Measurements from ENCODE around the gene AP1S3.
"Not testable (repeated sequence)": the region's sequence is repeated elsewhere in the genome, so short reads cannot be mapped to it uniquely, and the experiment has no call there.

Gene AP1S3

GRCh38 chr2:223774193-223774592, 63.2 kb downstream of the AP1S3 start:
- Histone ChIP-seq H3K4me3 (ENCODE audit: low read length) (no peak overlapping the region), H3K9me3 (replicated peaks; ENCODE audit: low read length) (no peaks in the 10 kb centered on the region), H3K4me1 (ENCODE audit: control insufficient read depth, insufficient read depth, low read length) (no peaks in the 10 kb centered on the region), H3K36me3 (ENCODE audit: insufficient read depth, low read length) (peaks cover 5% of the 10 kb centered on the region), H3K27me3 (ENCODE audit: control insufficient read depth, insufficient read depth, low read length) (no peaks in the 10 kb centered on the region), H3K4me2 (ENCODE audit: low read length) (no peak overlapping the region), H3K9ac (ENCODE audit: low read depth, low read length) (no peak overlapping the region)

- H3K36me3 ChIP-seq (ENCODE audit: insufficient read depth, low read length) = peaks cover 5% of the 10 kb centered on the region
- H3K9ac ChIP-seq (ENCODE audit: low read depth, low read length) = no peak overlapping the region
- H3K4me3 ChIP-seq (ENCODE audit: low read length) = no peak overlapping the region
- H3K4me1 ChIP-seq (ENCODE audit: control insufficient read depth, insufficient read depth, low read length) = no peaks in the 10 kb centered on the region
- no peak overlapping the region for H3K4me2 ChIP-seq (ENCODE audit: low read length)
- no peaks in the 10 kb centered on the region for H3K27me3 ChIP-seq (ENCODE audit: control insufficient read depth, insufficient read depth, low read length)
- no peaks in the 10 kb centered on the region for H3K9me3 ChIP-seq (replicated peaks; ENCODE audit: low read length)
Measured at GRCh38 chr2:223772363-223772762, 65.0 kb downstream of the AP1S3 start.

- Histone ChIP-seq H3K36me3 (ENCODE audit: insufficient read depth, low read length) (peaks cover 3% of the 10 kb centered on the region), H3K4me1 (ENCODE audit: control insufficient read depth, insufficient read depth, low read length) (no peaks in the 10 kb centered on the region), H3K9ac (ENCODE audit: low read depth, low read length) (no peak overlapping the region), H3K4me3 (ENCODE audit: low read length) (no peak overlapping the region), H3K27me3 (ENCODE audit: control insufficient read depth, insufficient read depth, low read length) (no peaks in the 10 kb centered on the region), H3K9me3 (replicated peaks; ENCODE audit: low read length) (no peaks in the 10 kb centered on the region), H3K4me2 (ENCODE audit: low read length) (no peak overlapping the region)
Measured at GRCh38 chr2:223771475-223771874, 65.9 kb downstream of the AP1S3 start.

- H3K4me1 ChIP-seq (ENCODE audit: control insufficient read depth, insufficient read depth, low read length) = no peaks in the 10 kb centered on the region
- no peaks in the 10 kb centered on the region for H3K36me3 ChIP-seq (ENCODE audit: insufficient read depth, low read length)
- no peak overlapping the region for H3K4me2 ChIP-seq (ENCODE audit: low read length)
- no peak overlapping the region for H3K9ac ChIP-seq (ENCODE audit: low read depth, low read length)
- H3K4me3 ChIP-seq (ENCODE audit: low read length) = no peak overlapping the region
- H3K27me3 ChIP-seq (ENCODE audit: control insufficient read depth, insufficient read depth, low read length) = no peaks in the 10 kb centered on the region
- H3K9me3 ChIP-seq (replicated peaks; ENCODE audit: low read length) = no peaks in the 10 kb centered on the region
Measured at GRCh38 chr2:223768179-223768578, 69.2 kb downstream of the AP1S3 start.

GRCh38 chr2:223767341-223767740, 70.0 kb downstream of the AP1S3 start:
- no peaks in the 10 kb centered on the region for H3K27me3 ChIP-seq (ENCODE audit: control insufficient read depth, insufficient read depth, low read length)
- no peak overlapping the region for H3K9ac ChIP-seq (ENCODE audit: low read depth, low read length)
- no peaks in the 10 kb centered on the region for H3K9me3 ChIP-seq (replicated peaks; ENCODE audit: low read length)
- no peaks in the 10 kb centered on the region for H3K4me1 ChIP-seq (ENCODE audit: control insufficient read depth, insufficient read depth, low read length)
- H3K36me3 ChIP-seq (ENCODE audit: insufficient read depth, low read length) = no peaks in the 10 kb centered on the region
- no peak overlapping the region for H3K4me2 ChIP-seq (ENCODE audit: low read length)
- no peak overlapping the region for H3K4me3 ChIP-seq (ENCODE audit: low read length)

- H3K4me2 ChIP-seq (ENCODE audit: low read length) = no peak overlapping the region
- H3K9me3 ChIP-seq (replicated peaks; ENCODE audit: low read length) = no peaks in the 10 kb centered on the region
- H3K4me3 ChIP-seq (ENCODE audit: low read length) = no peak overlapping the region
- no peaks in the 10 kb centered on the region for H3K27me3 ChIP-seq (ENCODE audit: control insufficient read depth, insufficient read depth, low read length)
- H3K36me3 ChIP-seq (ENCODE audit: insufficient read depth, low read length) = no peaks in the 10 kb centered on the region
- peaks cover 14% of the 10 kb centered on the region for H3K4me1 ChIP-seq (ENCODE audit: control insufficient read depth, insufficient read depth, low read length)
- no peak overlapping the region for H3K9ac ChIP-seq (ENCODE audit: low read depth, low read length)
Measured at GRCh38 chr2:223765221-223765785, 72.1 kb downstream of the AP1S3 start.

- Histone ChIP-seq H3K4me3 (ENCODE audit: low read length) (no peak overlapping the region), H3K9me3 (replicated peaks; ENCODE audit: low read length) (no peaks in the 10 kb centered on the region), H3K4me1 (ENCODE audit: control insufficient read depth, insufficient read depth, low read length) (peaks cover 19% of the 10 kb centered on the region), H3K36me3 (ENCODE audit: insufficient read depth, low read length) (no peaks in the 10 kb centered on the region), H3K4me2 (ENCODE audit: low read length) (no peak overlapping the region), H3K27me3 (ENCODE audit: control insufficient read depth, insufficient read depth, low read length) (no peaks in the 10 kb centered on the region), H3K9ac (ENCODE audit: low read depth, low read length) (no peak overlapping the region)
Measured at GRCh38 chr2:223764796-223765195, 72.6 kb downstream of the AP1S3 start.

GRCh38 chr2:223762853-223763252, 74.5 kb downstream of the AP1S3 start:
- no peaks in the 10 kb centered on the region for H3K9me3 ChIP-seq (replicated peaks; ENCODE audit: low read length)
- H3K4me2 ChIP-seq (ENCODE audit: low read length) = no peak overlapping the region
- no peak overlapping the region for H3K9ac ChIP-seq (ENCODE audit: low read depth, low read length)
- no peaks in the 10 kb centered on the region for H3K36me3 ChIP-seq (ENCODE audit: insufficient read depth, low read length)
- H3K4me3 ChIP-seq (ENCODE audit: low read length) = no peak overlapping the region
- H3K4me1 ChIP-seq (ENCODE audit: control insufficient read depth, insufficient read depth, low read length) = peaks cover 24% of the 10 kb centered on the region
- H3K27me3 ChIP-seq (ENCODE audit: control insufficient read depth, insufficient read depth, low read length) = no peaks in the 10 kb centered on the region

GRCh38 chr2:223761746-223762145, 75.6 kb downstream of the AP1S3 start:
- H3K4me1 ChIP-seq (ENCODE audit: control insufficient read depth, insufficient read depth, low read length) = peaks cover 24% of the 10 kb centered on the region
- not testable (repeated sequence) for H3K4me2 ChIP-seq (ENCODE audit: low read length); H3K4me3 ChIP-seq (ENCODE audit: low read length); H3K9me3 ChIP-seq (replicated peaks; ENCODE audit: low read length); H3K9ac ChIP-seq (ENCODE audit: low read depth, low read length); H3K27me3 ChIP-seq (ENCODE audit: control insufficient read depth, insufficient read depth, low read length); H3K36me3 ChIP-seq (ENCODE audit: insufficient read depth, low read length)

- Histone ChIP-seq H3K36me3 (ENCODE audit: insufficient read depth, low read length) (no peaks in the 10 kb centered on the region), H3K4me2 (ENCODE audit: low read length) (peak overlapping the region; percentile 44), H3K9me3 (replicated peaks; ENCODE audit: low read length) (no peaks in the 10 kb centered on the region), H3K4me3 (ENCODE audit: low read length) (no peak overlapping the region), H3K4me1 (ENCODE audit: control insufficient read depth, insufficient read depth, low read length) (peaks cover 24% of the 10 kb centered on the region), H3K27me3 (ENCODE audit: control insufficient read depth, insufficient read depth, low read length) (no peaks in the 10 kb centered on the region), H3K9ac (ENCODE audit: low read depth, low read length) (no peak overlapping the region)
Measured at GRCh38 chr2:223760838-223761502, 76.4 kb downstream of the AP1S3 start.

GRCh38 chr2:223759569-223760430, 77.6 kb downstream of the AP1S3 start:
- no peak overlapping the region for H3K9ac ChIP-seq (ENCODE audit: low read depth, low read length)
- H3K36me3 ChIP-seq (ENCODE audit: insufficient read depth, low read length) = no peaks in the 10 kb centered on the region
- H3K4me3 ChIP-seq (ENCODE audit: low read length) = no peak overlapping the region
- no peaks in the 10 kb centered on the region for H3K27me3 ChIP-seq (ENCODE audit: control insufficient read depth, insufficient read depth, low read length)
- H3K4me1 ChIP-seq (ENCODE audit: control insufficient read depth, insufficient read depth, low read length) = peaks cover 24% of the 10 kb centered on the region
- H3K9me3 ChIP-seq (replicated peaks; ENCODE audit: low read length) = no peaks in the 10 kb centered on the region
- no peak overlapping the region for H3K4me2 ChIP-seq (ENCODE audit: low read length)

Data from skeletal muscle satellite cell (primary cell).